HG03342 (cell line): ENCODE data around the gene PCBP4.
"Not testable (repeated sequence)": the region's sequence is repeated elsewhere in the genome, so short reads cannot be mapped to it uniquely, and the experiment has no call there.

Experiments
- ATAC-seq: cut with Tn5 transposase; IDR thresholded peaks from one replicate; pipeline ENCODE4 v1.9.1; 2021; ENCODE audit warnings: mild to moderate bottlenecking, moderate library complexity; ENCODE audit not compliant: unreplicated experiment

The PCBP4 gene

DNA sequence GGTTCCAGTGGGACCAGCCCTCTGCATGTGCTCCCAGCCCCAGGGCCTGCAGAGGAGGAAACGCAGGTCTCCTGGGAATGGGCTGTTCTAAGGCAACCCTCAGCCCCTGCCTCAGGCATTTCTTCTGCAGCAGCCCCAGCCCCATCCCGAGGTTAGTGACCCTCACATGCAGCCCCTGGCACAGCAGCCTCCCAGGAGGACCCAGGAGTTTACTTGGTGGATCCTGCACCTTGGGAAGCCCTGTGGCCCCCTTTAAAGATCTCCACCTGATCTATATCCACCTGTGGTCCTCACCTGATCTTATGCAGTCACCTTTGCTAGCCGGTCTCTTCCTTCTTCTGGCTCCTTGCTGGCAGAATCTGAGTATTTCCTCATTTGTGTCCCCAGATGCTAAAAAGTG is 38.3 kb downstream of the PCBP4 start:
- ATAC-seq: not testable (repeated sequence)

DNA sequence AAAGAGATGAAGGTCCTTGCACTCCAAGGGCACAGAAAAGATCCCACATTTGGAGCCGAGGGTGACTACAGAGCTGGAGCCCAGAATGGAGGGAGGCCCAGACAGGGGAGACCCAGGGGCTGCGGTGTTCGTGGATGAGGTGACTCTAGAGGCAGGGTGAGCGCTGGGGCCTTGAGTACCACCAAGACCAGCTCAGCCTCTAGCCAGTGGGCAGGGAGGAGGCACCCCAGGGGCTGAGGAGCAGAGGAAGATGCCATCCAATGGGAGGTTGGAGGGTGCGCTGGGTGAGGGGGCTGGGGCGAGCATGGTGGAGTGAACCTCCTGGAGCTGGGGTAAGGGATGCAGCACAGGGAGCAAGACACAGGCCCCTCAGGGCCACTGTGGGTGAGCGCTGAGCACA is 38.8 kb downstream of the PCBP4 start:
- no peak for ATAC-seq

DNA sequence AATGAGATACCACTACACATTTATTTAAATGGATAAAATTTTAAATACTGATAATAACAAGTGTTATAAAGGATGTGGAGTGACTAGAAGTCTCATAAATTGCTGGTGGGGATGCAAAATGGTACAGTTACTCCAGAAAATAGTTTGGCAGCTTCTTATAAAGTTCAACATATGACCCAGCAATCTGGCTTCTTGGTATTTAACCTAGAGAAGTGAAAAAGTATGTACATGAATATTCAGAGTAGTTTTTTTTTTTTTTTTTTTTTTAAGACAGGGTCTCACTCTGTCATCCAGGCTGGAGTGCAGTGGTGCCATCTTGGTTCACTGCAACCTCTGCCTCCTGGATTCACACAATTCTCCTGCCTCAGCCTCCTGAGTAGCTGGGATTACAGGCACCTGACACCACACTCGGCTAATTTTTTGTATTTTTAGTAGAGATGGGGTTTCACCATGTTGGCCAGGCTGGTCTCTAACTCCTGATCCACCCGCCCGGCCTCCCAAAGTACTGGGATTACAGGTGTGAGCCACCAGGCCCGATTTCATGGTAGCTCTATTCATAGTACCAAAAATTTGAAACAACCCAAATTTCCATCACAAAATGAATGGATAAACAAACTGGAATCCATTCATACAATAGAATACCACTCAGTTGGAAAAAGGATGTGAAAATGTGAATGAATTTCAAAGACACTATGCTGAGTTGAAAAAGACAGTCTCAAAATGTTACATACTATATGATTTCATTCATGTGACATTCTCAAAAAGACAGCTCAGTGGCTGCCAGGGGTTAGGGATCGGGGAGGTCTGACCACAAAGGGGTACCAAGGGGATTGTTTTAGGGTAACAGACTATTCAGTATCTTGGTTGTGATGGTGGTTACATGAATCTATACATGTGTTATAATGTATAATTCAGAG is 39.9 kb downstream of the PCBP4 start:
- ATAC-seq: no peak

DNA sequence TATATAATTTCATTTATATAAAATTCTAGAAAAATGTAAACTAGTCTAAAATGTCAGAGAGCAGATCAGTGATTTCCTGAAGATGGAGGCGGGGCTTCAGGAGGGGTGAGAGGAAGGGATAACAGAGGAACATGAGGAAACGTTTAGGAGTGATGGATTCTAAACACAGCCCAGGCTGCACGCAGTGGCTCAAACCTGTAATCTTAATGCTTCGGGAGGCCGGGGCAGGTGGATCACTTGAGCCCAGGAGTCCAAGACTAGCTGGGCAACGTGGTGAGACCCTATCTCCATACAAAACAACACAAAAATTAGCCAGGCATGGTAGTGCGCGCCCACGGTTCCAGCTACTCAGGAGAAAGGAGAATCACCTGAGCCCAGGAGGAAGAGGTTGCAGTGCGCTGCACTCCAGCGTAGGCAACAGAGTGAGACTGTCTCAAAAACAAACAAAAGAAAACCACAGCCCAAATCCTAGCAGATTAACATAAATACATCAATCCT is 46.1 kb downstream of the PCBP4 start:
- no peak for ATAC-seq

DNA sequence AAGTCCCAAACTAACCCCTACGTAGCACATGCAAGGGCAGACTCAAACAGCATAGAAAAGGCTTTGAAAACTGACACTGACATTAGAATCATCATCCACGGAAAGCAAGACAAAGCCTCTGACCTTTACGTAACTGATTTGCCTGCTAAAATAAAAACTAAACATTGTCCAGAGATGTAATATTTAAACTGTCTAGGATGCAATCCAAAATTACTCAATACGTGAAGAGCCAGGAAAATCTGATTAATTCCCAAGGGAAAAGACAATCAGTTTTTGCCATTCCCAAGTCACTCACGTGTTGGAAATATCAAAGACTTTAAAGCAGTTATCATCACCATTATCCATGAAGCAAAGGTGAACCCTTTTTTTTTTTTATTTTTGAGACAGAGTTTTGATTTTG is 50.8 kb downstream of the PCBP4 start:
- no peak for ATAC-seq

DNA sequence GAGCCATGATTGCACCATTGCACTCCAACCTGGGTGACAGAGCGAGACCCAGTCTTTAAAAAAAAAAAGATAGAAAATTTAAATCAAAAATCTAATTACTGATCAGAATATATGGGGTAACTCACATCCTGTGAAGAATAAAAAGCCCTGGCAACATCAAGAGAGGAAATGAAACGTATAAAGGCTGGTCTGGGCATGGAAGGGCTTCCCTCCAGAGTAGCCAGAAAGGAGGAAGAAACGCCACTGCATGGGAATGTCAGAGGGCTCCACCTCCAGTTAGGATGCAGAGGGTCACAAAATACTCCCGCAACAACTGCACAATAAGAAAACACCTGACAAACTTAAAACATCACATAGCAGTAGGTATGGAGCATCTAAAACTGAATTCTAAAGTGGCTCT is 59.2 kb downstream of the PCBP4 start:
- no peak for ATAC-seq
